Renal cortex interstitium (tissue), 15 donors: Measurements from ENCODE around the gene FCRL1. TPM values are rescaled to one million over a fixed set of nuclear protein-coding genes. Genes with fewer than 3 reads are reported as not detected.

Source experiments
- DNase-seq, 11 donors: peaks; one replicate each; pipeline ENCODE4 v3.0.0-alpha.2; 2013; ENCODE audit warnings: low read depth in 9 of 11, low spot score in 4 of 11; ENCODE audit errors: extremely low read depth in 1 of 11
- long read RNA-seq, 16 experiments: transcript quantifications; one replicate each; lab custom pipeline, GENCODE V29; 2026
- polyA plus RNA-seq, 3 donors: library from polyadenylated mRNA; unstranded; fragments of 120-200 nt; gene quantifications; one replicate each; pipeline ENCODE4 v1.2.1, GENCODE V29; 2013; ENCODE audit not compliant: insufficient read length in 3 of 3

FCRL1 gene, protein sequence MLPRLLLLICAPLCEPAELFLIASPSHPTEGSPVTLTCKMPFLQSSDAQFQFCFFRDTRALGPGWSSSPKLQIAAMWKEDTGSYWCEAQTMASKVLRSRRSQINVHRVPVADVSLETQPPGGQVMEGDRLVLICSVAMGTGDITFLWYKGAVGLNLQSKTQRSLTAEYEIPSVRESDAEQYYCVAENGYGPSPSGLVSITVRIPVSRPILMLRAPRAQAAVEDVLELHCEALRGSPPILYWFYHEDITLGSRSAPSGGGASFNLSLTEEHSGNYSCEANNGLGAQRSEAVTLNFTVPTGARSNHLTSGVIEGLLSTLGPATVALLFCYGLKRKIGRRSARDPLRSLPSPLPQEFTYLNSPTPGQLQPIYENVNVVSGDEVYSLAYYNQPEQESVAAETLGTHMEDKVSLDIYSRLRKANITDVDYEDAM
- polyA plus RNA-seq = under 1 TPM in 2 of 3 donors, not detected in 1; 0.14 to 0.48 TPM
- long read RNA-seq, donor 1 = 0 reads
- long read RNA-seq, donor 2 = 0 reads
- long read RNA-seq, donor 3 = 0 reads
- long read RNA-seq, donor 4 = 0 reads
- long read RNA-seq, donor 5 = 0 reads
- long read RNA-seq, donor 6 = 0 reads
- long read RNA-seq, donor 7 = 0 reads
- long read RNA-seq, donor 8 = 0 reads
- long read RNA-seq, donor 9 = 0 reads
- long read RNA-seq, donor 10 = 0 reads
- long read RNA-seq, donor 11 = 0 reads
- long read RNA-seq, donor 12 = 0 reads
- long read RNA-seq, donor 13 = 0 reads
- long read RNA-seq, donor 14 = 0 reads
- long read RNA-seq, donor 15 = 0 reads
- long read RNA-seq, donor 16, partial matches to known transcripts = 0 of 1 reads
- long read RNA-seq, donor 16, other reads (novel, unspliced or antisense) = 0 of 1 reads

DNA sequence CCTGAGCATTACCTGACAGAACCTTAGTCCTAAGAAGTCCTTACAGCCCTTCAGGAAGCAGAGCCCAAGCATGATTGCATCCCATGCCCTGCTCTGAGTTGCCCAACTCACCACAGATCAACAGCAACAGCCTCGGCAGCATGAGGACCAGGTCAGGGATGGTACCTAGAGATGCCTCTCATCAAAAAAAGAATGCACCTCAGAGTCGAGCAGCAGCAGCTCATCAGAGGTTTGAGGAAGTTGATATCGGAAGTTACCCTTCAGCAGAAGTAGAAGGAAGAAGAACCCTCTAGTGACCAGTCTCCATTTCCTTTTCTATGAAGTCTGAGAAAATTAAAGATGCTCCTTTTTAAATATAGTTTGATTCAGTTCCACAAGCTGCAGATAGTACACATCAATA lies at the start of gene FCRL1:
Gene FCRL1 (minus strand): TSS at position 225 of the 400 bp plus-strand sequence. CDS start 83 bp downstream, at position 142.
- DNase-seq = no peak

DNA sequence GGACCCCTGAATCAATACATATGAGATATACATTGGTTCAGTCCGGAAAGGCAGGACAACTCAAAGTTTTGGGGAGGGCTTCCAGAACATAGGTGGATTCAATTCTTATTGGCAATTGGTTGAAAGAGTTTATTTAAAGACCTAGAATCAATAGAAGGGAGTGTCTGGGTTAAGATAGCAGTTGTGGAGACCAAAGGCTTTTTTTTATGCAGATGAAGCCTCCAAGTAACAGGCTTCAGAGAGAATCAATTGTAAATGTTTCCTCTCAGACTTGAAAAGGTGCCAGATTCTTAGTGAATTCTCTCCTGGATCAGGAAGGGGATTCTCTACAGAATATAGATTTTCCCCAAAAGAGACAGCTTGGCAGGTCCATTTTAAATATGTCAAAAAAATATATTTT lies 48.7 kb upstream of the FCRL1 start:
- no peak for DNase-seq

DNA sequence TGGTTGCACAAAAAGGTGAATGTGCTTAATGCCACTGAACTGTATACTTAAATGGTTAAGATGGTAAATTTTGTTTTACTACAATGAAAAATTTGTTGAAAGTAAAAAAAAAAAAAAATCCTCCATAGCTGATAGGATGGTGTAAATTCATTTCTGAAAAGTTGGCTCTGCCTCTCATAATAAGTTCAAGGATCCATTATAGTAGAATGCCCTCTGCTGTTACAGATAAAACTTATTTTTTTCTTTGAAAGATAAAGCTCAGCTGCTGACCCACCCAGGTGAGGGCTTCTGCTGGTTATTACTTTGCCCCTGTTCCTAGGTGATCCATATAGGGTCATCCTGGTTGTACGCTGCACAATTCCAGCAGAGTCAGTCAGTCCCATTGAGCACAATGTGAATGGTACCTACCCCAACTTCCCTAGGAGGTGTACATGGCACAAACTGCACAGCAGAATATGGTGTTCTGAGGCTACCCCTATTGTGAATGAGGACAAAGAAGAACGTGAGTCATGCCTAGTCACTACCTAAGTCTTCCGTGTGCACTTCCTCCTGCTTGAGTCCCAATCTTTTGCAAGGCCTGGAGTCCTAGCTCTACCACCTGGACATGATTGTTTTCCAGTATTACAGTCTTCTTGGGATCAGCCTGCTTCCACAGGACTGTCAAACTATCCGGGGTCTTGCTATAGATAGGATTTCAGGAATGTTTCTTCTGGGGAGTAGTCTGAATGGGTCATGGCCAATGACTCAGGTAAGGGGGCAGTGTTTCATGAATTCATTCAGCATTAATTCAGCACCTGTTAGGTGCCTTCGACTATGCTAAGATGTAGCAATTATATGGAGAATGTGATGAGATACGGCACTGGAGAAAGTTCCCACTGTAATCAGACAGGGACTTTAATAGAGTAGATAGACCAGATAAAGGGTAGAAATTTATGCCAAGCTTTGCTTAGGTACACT lies 42.5 kb upstream of the FCRL1 start:
- DNase-seq = no peak

DNA sequence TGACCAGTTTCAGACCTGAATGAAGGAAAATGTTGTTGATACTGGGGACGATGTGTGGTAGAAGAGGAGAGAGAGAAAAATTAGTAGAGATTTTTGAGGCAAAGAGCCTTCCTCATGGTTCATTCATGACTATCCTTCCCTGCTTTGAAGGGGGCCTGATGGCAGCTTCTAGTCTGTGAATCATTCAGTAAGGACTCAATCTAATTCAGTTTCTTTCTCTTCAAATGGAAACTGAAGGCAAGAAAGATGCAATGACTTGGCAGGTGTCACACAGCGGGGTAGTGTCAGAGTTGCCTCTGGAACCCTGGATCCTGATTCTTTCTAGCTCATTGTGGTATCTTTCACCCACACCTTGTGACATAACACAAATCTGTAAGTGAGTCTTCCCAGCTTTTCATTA lies 36.6 kb upstream of the FCRL1 start:
- DNase-seq = no peak

DNA sequence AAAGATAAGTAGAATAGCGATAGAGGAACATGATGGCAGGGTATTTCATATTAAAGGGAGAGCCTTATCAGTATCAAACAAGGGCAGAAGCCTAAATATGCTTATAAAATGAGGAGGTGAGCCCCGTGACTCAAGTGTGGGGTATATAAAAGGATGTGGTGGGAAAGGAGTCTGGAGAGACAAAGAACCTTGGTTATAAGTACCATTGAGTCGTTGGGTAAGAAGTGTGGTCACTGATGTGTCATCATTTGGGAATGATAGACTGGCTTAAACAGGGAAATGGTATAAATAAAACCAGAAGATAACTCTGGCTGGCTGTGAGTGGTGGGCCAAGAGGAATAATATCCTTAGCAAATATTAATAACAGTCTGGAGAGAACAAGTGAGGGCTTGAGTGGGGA lies 32.6 kb upstream of the FCRL1 start:
- DNase-seq = no peak

DNA sequence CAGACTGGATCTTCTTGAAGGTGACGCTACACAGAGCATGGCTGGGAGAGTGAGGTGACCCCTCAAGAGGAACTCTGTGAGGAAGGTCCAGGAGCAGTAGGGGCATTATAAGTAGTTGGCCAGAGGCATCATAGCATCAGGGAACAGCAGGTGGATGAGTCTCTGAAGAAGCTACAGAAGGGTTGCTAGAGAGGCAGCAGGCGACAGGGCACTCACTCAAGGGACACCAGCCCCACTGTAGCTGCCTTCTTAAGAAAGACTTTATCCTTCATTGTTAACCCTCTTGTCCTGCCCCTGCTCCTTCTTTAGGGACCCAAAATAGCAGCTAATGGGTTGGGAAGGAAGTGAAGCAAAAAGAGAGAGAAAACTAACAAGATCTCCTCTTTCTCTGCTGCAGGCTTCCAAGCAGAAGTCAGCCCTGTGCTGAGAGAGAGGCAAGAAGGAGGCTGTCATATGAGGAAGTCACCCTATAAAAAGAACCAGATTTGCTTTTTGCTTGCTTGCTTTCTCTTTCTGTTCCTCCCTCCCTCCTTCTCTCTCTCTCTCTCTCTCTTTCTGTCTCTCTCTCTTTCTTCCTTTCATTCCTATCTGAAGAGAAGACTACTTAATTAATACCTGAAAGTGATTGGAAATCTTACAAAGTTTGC lies 29.4 kb upstream of the FCRL1 start:
- no peak for DNase-seq

- no peak for DNase-seq
Measured at GRCh38 chr1:157844089-157844830, 24.3 kb upstream of the FCRL1 start.

GRCh38 chr1:157842939-157843338 lies 23.0 kb upstream of the FCRL1 start:
- DNase-seq = no peak

- DNase-seq = no peak
Measured at GRCh38 chr1:157841708-157842107, 21.8 kb upstream of the FCRL1 start, which contains the start of gene CD5L. CD5L (minus strand) TSS chr1:157841808; CDS start chr1:157841701, 107 bp downstream.

DNA sequence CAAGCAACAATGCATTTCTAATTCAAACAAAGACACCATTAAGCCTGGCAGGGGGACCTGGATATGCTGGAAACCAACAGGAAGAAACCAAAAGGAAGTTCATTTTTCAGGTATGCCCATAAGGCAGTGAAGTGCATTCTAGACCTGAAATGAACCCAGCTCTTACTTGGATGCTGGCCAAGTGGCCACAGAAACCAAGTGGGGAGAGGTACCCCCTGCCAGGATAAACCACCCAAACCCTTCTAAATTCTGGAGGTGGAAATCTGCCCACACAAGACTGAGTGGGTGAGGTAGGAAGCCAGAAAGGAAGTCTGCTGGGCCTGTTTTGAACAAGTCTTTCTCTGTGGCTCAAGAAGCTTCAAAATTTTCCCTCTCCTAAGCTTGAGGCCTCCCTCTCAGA lies 19.0 kb upstream of the FCRL1 start:
- DNase-seq = no peak

DNA sequence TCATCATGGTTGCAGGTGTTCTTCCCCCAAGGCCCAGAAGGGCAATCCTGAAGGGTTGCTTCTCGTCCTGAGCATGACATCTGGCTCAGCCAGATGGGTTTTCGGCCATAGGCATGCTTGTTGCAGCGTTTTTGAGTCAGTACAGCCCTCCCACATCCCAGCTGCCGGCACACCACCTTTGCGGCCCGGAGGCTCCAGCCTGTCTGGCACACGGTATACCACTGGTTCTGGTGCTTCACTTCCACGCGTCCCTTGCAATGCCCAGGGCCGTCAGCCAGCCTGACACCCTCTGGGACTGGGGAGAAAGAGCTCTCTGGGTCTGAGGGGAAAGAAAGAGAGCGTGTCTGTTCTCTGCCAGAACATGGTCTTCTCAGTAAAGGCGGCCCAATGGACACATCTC lies 14.5 kb upstream of the FCRL1 start:
- DNase-seq = no peak

DNA sequence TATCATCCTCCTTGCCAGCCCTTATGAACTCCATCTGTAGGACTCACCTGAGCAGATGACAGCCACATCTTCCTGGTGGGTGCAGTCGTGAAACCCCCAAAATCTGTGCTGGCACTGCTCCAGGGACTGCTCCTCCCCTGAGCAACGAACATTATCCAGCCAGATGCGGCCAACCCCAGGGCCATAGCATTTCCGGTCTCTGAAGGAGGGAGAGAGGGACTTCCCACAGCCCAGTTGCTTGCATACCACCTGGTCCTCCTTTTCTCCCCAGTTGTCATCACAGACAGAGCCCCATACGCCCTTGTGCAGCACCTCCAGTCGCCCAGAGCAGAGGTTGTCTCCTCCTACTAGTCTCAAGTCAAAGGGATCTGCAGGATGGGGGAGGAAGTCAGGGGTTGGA lies 13.2 kb upstream of the FCRL1 start:
- no peak for DNase-seq

DNA sequence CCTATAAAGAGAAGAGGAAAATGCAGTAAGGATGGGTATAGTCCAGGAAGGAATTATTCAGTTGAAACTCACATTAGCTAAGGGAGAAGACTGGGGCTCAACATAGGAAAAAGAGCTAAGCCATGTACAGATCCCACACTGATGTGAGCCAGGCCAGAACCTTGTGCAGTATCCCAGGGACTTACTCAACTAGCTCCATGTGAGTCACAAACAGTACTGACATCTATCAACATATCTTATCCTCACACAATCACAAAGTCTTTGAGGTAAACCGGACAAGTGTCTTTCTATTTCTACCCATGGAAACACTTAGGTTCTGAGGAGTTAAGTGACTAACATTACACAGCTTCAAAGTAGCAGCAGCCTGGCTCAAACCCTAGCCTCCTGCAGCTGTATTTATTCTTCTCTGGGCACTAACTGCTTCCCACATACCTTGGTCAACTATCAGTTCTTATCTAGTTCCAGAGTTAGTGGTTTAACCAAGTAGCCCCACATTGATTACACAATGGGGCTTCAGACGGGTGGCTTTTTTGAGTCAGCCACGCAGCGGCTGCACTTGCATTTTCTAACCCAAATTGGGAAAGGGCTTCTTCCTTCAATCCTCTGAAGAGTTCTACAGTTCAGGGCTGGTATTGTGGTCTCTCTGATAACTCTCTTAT lies 12.2 kb upstream of the FCRL1 start:
- DNase-seq = no peak

DNA sequence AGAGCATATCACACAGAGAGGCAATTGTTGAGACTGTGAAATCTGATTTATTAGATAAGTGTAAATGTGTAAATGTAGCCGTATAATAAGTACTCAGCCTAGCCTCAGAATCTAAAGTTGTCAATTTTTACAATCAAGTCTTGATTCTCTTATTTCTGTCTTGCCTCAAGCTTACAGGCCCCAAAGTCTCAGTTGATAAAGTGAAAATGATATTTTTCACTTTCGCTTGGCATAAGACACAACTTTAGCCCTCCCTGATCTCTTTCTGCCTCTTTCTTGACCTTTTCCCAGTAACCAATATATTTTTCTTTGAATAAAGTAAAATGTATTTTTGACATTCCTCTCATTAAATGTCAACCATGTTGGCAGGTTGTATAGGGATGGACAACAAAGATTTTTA lies 11.0 kb upstream of the FCRL1 start:
- DNase-seq = no peak

DNA sequence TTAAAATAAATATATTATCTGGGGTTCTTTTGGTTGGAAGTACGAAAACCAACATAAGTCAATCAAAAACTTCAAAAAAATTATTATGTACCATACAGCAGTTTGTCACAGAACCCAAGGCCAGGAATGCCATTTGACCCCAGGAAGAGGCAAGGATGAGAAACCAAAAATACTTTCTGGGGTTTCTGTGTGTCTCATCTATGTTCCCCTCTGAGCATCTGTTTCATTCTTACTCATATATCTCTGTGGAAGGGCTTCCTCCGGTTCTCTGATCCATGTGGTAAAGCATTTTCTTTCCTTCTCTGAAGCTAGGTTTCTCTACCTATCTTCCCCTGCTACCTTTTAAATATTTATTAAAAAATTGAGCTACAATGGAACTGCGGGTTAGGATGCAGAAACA lies 9.8 kb upstream of the FCRL1 start:
- no peak for DNase-seq

GRCh38 chr1:157829210-157829609 lies 9.3 kb upstream of the FCRL1 start:
- no peak for DNase-seq

- no peak for DNase-seq
Measured at GRCh38 chr1:157820299-157820698, 379 bp upstream of the FCRL1 start.
